ENCODE measurements around the gene CACHD1.

Gene CACHD1

DNA sequence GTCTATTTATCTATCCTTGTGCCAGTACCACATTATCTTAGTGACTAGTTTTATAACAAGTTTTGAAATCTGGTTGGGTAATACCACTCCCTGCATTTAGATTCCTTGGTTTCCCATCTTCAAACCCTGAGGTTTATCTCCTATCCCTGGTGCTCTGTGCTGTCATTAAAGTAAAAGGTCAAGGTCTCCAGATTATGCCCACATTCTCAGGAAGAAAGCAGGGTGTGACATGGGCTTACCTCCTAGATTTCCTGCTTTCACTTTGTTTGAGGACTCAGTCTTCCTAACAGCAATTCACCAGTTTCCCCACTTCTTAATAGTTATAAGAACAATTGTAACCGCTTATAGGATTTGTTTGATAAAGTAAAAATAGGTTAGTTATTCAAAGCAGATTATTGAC, 86.0 kb downstream of the CACHD1 start:
- DNase-seq: no peak

DNA sequence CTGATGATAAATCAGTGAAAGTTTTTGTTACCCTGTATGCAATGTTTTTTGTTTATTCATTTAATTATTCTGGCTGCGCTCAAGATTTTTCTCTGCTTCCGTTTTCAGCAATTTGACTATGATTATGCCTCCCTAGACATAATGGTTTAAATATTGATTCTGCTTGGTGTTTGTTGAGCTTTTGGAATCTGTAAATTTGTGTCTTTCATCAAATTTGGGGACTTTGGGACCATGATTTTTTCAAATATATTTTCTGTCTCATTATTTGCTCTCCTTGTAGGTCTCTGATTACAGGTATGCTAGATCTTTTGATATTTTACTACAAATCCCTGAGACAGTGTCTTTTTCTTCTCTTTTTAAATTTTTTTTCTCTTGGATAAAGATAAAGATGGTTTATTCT, 92.1 kb downstream of the CACHD1 start:
- DNase-seq: no peak

DNA sequence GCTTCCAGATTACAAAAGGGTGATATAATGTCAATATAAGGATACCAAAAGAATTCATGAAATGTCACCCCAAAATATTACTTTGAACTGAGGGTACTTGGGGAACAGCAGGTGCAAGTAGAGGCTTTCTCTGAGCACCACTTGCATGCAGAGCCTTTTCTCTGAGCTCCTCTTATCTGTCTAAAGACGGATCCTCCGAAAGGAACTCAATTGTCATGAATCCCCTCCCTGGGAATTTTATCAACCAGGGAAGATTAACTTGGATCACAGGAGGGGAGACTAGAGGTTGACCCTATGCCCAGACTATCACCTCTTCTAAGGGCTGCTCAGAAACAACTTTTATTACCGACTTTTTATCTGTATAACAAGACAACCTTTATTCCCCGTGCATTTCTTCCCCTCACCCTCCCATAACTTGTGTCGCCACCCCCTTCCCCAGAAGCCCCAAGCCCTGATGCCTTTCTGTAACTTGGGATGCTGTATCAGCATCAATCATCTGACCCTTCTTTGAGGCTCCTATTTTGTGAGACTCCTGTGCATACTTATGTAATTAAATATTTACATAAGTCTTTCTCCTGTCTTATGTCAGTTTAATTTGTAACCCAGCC, 94.1 kb downstream of the CACHD1 start:
- no peak for DNase-seq

DNA sequence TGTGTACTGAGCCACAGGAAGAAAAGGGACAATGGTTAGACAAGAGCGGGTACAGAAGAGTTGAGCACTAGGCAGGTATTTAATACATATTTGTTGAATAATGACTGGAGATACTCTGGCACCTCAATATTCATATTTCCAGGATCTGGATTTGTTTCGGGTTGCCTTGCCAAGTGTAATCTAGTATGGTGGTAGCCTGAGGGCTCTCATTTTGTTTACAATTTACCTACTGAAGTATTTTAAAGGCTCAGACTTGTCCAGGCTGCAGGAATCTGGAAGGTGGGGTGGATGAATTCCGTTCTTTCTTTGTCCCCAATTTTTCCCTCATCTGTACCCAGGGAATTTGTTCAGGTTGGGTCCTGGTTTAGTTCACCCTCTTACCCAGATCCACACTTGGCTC, 95.0 kb downstream of the CACHD1 start:
- no peak for DNase-seq

DNA sequence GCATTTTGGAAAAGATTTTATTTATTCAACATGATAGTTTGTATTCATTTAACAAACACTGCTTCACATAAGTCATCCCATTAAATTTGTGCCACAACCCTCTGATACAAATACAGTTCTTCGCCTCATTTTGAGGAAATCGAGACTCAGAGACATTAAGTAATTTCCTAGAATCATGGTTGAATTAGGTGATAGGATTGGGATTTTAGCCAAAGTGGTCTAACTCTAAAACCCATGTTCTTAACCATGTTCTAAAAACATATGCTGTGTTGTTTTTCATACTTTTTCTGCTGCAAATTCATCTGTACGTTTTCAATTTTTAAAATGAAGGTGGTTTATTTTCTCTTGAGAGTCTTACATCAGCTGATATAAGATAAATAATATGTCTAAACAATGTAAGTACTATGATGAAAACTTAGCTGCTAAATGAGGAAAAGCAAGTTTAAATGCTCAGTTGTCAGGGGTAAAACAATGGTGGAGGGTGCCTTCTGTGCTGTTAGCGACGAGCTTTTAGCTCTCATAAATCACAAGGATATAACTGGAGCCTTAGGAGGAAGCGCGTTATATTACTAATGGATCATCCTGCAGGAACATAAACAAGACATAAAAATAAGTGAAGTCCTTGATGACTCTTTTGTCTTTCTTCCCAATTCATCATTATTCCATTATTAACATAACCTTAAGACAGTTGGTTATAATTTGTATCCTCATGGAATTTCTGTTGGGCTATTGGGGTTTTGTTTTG, 97.7 kb downstream of the CACHD1 start:
- DNase-seq: no peak

DNA sequence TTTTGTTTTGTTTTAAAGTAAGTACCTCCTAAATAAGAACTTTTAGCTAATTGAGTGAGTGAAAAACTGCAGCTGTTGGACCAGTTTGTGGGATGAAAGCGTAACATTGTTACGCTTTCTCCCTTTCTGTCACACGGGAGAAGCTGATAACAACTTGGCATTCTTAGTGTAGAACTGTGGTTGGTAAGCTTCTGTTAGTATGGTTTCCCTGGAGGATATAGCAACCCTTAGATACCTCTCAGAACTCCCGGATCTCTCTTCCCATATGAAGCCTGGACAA, 98.2 kb downstream of the CACHD1 start:
- no peak for DNase-seq

DNA sequence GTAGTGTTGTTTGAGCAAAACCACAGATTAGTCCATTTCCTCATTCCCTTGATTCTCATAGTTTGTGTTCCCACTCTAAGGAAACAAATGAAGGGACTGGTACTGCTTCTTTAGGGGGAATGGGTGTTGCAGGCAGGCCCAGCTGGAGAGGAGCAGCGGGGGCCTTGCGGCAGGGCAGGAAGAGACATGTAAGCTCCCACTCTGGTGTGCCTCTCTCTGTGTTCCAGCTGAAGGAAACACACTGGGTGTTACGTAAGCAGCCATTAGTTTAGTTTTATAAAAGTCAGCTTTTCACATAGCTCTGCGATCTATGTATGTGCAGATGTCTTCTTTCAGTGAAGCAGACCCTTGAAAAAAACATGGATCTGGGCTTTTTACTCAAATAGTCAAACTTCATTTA, 99.5 kb downstream of the CACHD1 start:
- no peak for DNase-seq

DNA sequence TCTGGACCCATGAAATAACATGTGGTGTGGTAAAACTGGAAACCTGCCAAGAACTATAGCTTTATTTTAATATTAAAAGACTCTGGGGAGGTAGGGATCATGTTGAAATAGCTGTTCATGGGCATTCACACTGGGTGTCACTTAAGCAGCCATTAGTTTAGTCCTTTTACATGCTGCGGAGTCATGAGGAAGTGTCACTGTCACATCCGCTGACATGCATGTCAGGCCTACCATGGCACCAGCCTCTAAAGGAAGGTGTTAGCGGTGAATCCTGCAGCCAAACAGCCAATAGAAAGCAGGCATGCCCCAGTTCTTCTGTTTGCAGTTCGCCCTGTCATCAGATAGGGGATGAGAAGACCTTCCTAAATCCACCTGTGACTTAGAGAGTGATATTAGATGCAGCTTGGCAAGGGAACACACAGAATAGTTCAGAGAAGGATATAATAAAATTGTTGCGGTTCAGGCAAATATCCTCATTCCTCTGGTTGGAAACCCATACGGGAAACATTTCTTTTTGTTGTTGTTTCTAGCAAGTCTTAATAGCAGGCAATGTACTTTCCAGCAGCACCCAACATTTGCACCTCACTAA, 100.4 kb downstream of the CACHD1 start:
- no peak for DNase-seq

DNA sequence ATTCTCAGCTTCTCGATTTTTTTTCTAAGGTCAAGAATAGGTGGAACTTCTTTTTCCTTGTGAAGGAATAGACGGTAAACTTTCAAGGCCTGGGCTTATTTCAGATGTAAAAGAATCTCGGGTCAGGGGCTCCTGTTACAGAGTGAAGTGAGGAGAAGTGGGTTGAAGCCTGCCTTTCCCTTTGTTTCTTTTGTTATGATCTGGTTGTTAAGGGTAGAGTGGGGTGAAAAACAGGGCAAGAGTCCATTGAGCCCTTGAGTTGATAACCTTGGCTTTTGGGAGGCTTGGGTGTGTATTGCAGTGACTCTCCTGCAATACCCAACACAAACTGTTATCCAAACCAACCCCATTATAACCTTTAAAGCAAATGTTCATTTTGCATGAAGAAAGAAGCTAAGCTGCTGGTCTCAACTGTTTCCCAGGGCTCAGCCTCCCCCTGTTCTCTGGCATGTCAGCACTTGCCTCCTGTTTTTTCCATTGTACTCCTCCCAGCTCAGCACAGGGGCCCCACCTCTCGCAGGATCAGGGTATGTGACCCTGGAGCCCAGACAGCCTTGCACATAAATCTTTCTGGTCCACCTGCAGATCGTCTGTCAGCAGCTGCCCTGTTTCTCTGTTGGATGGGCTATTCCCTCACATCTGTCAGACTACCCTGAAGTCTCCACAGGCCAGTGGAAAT, 102.4 kb downstream of the CACHD1 start:
- DNase-seq: no peak

DNA sequence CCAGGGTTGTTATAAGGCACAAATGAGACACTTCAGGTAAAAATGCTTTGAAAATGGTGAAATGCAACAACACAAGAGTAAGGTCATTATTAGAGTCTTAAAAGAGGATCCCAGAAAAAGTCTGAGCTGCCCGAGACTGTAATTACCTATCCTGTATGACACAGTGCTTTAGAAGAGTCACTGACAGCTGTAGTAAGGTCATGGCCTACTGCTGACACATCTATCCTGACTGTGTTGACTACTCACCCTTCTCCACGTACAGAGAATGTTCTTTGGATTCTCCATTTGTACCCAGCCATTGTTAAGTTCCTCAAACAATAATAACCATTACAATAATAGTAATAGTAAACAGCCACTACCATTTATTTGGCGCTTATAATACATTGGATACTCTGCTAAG, 104.4 kb downstream of the CACHD1 start:
- DNase-seq: no peak

DNA sequence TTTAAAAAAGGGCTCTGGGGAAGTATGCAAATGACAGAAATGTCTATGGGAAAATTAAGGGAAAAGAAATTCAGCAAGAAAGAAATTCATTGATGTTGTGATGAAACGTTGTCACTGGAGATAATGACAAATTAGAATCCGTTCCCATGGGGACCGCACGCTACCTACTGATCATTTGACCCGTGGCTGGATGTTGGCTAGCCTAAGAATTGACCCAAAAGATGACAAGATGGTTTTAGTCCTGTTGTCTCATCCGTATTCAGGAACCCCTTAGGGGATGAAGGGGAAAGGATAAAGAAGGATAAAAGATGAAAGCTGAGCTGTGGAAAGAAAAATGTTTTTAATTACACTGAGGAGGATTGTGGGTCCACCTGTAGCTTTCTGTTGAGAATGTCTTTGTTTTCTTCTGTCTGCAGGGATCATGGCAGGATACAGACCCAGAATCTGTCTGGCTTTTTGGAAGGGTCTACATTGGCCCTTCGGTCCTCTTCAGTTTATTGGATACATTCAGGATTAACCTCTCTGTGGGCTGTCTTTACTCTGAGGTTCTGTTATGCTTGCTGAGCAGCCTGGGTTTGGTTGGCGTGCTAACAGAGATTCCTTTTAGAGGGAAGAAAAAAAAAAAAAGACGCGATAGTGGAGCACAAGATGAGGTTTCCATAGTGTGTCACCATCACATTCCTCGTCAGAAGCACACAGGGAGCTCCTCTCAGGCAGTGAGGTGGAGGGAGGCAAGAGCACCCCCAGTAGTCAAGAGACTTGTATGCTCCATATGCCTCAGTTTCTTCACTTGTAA, 106.2 kb downstream of the CACHD1 start:
- no peak for DNase-seq

DNA sequence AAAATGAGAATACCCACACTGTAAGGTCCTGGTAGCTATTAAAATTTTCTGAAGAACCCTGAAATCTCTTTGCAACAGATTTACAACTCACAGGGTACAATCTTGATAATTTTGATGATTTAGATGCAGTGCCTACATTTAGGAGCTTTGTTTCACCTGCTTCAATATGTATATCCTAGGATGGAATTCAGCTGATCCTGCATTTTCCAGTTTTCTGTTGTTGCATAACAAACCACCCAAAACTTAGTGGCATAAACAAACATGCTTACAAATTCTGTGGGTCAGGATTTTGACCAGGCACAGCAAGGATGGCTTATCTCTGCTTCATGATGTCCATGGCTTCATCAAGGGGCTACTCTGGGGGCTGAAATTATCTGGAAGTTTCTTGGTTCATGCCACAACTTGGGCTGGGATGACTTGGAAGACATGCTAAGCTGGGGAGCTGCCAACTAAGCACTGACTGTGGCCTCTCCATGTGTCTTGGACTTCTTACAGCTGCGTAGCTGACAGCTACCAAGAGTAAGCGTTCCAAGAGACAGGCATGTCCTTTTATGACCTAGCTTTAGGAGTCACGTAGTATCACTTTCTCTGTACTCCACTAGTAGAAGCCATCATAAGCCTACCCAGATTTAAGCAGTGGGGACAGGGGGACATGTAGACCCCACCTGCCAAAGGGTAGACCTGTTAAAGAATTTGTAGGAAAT, 108.5 kb downstream of the CACHD1 start:
- no peak for DNase-seq

DNA sequence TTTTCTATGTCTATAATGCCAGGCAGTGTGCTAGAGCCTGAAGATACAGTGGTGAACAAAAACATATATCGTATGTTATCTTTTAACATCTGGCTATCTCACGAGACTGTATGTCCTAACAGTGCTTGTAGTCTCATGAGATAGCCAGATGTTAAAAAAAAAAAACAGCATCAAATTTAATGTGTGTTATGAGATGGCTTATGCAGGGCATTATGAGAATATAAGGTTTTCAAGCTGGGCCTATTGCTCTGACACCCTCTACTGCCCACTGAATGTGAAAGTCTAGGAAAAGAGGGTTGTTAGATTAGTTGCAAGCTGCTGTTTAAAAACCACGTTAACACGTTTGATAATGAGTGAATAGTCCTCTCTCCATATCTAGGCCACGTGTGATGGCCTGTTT, 109.8 kb downstream of the CACHD1 start:
- DNase-seq: no peak

DNA sequence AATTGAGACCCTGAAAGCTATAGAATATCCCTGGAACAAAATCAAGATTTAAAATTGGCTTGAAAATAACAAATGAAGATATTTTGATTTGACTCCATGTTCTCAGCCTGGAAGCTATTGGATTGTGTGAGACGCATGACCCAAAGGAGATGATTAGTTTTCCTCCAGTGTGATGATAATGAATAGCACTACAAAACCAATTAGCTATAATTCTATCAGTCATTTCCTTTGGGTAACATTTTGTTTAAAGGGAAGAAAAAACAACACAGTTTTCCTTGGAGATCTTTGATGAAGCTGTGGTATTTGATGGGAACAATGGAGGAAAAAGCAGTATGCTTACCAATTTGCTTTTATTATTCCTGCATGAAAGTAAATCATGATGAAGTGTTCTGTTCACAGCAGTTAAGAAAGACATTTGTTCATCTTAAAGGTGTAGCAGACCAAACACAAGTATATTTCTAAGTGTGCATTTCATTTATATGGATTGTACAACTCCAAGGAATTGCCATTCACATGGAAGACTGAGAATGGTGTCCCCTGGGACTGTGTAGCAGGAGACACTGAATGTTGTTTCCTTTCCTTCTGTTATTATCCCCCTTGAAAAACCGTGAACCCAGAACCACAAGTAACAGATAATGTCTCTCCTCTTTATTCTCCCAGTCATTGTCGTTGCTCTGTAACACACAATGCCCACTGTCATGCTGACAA, 111.4 kb downstream of the CACHD1 start:
- no peak for DNase-seq

DNA sequence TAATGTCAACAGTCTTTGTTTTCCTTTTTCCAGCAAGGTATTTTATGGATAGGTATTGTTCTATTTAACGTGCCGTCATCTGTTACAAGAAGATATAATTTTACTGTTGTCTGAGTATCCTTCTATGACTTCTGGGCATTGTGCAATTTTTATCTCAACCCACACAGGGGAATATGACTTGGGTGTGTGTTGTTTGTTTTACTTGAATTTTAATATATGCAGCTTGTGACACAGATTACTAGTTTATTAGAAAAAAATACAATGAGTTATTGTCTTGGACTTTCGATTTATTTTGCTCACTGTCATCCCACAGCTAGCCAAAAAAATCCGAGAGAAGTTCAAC, 111.9 kb downstream of the CACHD1 start:
- no peak for DNase-seq

DNA sequence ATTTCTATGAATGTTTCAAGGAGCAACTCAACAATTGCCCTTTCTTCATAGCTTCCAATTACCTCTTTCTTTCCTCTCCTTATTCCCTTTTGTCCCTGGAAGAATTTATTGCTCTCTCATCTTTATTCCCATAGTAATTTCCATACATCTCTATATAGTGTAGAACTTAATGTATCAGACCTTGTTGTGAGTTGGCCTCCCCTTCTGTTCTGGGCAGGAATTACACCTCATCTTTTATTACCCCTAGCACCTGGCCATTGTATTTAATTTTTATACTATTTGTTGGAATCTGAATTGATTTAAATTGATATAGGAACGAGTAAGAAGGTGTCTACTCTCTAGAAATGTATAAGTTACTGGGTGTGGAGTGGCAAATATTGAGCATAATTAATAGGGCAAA, 114.5 kb downstream of the CACHD1 start:
- DNase-seq: no peak

DNA sequence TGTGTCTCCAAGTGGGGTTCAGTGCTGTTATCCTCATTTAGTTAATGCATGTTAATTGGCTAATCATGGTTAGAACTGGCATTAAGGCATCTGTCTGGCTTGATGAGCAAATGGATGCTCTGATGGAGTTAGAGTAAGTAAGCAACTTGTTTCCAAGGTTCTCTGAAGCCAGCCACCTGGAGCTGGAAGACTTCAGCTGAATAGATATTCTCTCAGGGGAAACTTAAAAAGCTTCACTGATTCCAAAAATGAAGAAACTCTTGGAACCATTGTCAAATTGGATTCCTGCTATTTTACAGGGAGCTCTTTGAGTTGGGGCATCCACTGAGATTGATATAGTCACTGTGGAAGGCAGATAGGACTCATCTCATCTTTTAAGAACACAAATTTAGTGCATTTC, 118.9 kb downstream of the CACHD1 start:
- DNase-seq: no peak

DNA sequence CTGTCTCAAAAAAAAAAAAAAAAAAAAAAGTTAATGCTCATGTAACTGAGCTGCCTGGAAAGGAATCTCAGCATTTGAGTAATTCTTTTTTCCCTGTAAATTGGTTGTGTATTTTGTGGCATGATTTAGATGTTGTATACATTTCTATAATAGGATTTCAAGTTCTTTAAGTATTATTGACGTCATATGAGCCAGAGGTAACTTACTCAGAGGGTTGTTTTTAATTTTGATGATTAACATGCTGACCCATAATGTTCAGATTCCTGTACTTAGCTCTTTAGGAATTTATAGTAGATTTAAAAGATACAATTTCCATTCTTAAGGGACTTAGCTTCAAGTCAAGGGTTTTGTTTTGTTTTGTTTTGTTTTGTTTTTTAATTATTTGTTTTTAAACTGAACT, 120.4 kb downstream of the CACHD1 start:
- no peak for DNase-seq

DNA sequence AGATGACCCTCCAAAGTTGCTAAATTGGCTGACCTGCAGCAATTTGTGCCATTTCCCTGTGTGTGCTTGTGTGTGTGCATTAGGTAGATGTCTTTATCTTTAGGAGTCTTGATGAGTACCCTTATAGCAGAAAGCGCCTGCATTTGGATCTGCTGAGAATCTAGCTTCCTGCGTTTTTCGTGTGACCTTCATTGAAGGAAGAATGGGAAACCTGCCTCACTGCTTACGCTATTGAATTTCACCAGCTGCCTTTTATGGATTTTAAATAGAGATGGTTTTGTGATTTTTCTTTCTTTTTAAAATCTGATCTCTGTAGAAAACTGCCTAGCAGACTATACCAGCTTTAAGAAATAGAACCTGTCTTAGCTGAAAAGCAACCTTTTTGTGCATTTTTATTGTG, 124.5 kb downstream of the CACHD1 start:
- no peak for DNase-seq

DNA sequence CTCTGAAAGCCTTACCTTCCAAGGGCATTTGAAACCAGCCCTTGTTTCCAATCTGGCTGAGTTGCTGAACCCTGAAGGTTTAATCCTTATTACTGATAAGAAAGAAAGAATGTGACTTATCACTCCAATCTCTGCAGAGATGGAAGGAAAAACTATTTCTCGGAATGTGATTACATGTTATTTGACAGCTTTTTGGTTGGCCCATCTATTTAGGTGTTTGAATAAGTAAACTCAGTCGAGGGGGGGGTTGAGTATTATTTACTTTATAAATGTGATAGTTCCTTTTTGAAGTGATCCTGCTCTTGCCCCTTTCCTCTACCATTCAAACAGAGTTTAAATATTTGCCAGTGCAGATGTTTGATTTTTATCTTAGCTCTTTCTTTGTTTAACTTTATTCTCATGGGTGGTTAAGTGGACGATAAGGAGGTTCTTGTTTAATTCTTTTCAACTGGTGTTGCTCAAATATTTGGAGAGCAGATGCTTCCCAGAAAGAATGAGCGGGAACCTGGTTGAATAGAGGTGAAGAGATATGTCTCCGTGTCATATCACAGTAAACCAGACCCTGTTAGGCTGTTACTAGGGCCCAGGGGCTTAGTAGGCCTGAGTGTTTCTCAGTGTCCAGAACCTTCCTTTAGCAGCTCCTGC, 126.1 kb downstream of the CACHD1 start:
- DNase-seq: no peak

DNA sequence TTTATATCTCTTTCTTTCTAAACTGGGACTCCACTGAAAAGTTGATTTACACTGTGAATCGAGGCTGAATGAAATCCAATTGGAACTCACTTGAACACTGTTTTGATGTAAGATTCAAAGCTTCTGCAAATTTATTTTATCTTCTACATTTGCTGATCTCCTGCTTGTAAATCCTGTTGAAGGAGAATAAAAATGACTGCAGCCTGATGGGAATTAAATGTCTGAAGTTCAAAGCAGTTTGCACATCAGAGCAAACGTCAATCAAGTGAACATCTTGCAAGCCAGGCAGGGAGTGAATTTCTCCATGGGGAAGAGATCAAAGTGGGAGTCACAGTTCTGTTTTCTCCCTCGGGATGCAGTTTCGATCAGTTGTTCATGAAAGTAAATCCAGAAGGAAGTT, 127.2 kb downstream of the CACHD1 start:
- DNase-seq: no peak

DNA sequence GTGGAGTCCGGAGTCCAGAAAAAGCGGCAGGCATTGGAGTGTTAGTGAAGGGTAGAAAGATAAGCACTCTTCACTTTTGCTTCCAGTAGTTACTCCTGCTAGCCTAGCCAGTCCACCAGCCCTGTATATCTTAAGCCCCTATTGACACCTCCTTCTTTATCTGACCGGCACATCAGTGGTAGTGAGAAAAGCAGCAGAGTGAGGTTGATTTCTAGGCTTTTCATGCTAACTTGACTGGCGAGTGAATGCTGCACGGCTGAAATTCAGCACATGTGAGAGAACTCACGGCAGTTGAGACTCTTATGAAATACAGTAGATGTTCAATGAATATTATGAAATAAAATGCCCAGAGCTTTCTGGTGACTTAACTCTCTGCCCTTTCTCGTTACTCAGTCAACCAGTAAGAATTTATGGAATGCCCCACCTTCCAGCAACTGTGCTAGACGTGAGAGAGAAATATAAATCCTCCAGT, 128.2 kb downstream of the CACHD1 start:
- DNase-seq: no peak

All from NCI-H524 (cell line).